ENCODE data around the gene ERCC1.
"Not testable (repeated sequence)": the region's sequence is repeated elsewhere in the genome, so short reads cannot be mapped to it uniquely, and the experiment has no call there.

Gene ERCC1

GRCh38 chr19:45439569-45440258 is 16.0 kb upstream of the ERCC1 start:
- Histone ChIP-seq H3K4me3 (ENCODE audit: low read length in 2 of 2) (peak overlapping the region; percentile 55 to 89), H2BK5ac (ENCODE audit: low read length) (peak overlapping the region; percentile 59), H2BK15ac (ENCODE audit: low read length) (peak overlapping the region; percentile 35), H2BK12ac (ENCODE audit: low read length) (no peak overlapping the region), H3K23ac (ENCODE audit: low read depth, low read length, poor library complexity) (peak overlapping the region; percentile 71), H3K9me3 (replicated peaks in 1 of 2; ENCODE audit: control insufficient read depth in 2 of 2, insufficient read depth in 1 of 2, low read depth in 1 of 2, low read length in 2 of 2) (no peaks in the 10 kb centered on the region), H3K4me1 (ENCODE audit: control insufficient read depth in 2 of 2, insufficient read depth in 1 of 2, low read depth in 1 of 2, low read length in 2 of 2) (peaks cover 11 to 23% of the 10 kb centered on the region in 2 donors), H3K4ac (ENCODE audit: low read length) (no peak overlapping the region), H4K91ac (ENCODE audit: low read depth, low read length, poor library complexity) (no peak overlapping the region), H3K27me3 (ENCODE audit: control insufficient read depth in 3 of 3, insufficient read depth in 3 of 3, low read depth in 1 of 3, low read length in 3 of 3) (no peaks in the 10 kb centered on the region), H4K8ac (ENCODE audit: low read depth, low read length) (peak overlapping the region; percentile 98), H2AFZ (ENCODE audit: low read length) (peak overlapping the region; percentile 96), H3K27ac (replicated peaks; ENCODE audit: low read length) (peak overlapping the region; percentile 43), H3K14ac (ENCODE audit: low read length) (no peak overlapping the region), H3K4me2 (ENCODE audit: insufficient read depth, low read length, poor library complexity, severe bottlenecking) (peak overlapping the region; percentile 60), H2AK5ac (ENCODE audit: low read depth, low read length) (no peak overlapping the region), H3K18ac (ENCODE audit: low read length) (peak overlapping the region; percentile 98), H3K36me3 (replicated peaks in 1 of 2; ENCODE audit: control insufficient read depth in 2 of 2, insufficient read depth in 2 of 2, low read length in 2 of 2) (no peaks in the 10 kb centered on the region), H3K79me1 (ENCODE audit: low read depth, low read length) (no peaks in the 10 kb centered on the region), H2BK120ac (ENCODE audit: low read depth, low read length) (peak overlapping the region; percentile 56), H3K9ac (ENCODE audit: low read depth, low read length, poor library complexity) (peak overlapping the region; percentile 79)
- no CpG with 5 or more reads among the region's 78 CpGs for WGBS, 2 donors (ENCODE audit: extremely low coverage in 2 of 2, insufficient read length in 2 of 2, insufficient replicate concordance in 1 of 2)
- no peak for DNase-seq (ENCODE audit: low spot score)

DNA sequence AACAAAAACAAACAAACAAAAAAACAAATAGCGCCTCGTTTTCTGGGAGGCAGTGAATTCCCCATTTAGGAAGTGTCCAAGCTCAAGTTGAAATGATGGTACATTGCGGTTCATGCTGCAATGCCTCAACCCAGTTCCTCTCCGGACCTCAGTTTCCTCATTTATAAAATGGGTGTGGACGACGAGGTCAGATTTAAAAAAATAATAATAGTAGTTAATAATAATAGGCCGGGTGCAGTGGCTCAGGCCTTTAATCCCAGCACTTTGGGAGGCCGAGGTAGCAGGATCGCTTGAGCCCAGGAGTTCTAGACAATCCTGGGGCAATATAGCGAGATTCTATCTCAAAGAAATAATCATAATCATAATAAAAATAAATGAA is 15.5 kb upstream of the ERCC1 start:
- Histone ChIP-seq H3K27me3 (ENCODE audit: control insufficient read depth in 3 of 3, insufficient read depth in 3 of 3, low read depth in 1 of 3, low read length in 3 of 3) (no peaks in the 10 kb centered on the region), H3K9me3 (replicated peaks in 1 of 2; ENCODE audit: control insufficient read depth in 2 of 2, insufficient read depth in 1 of 2, low read depth in 1 of 2, low read length in 2 of 2) (no peaks in the 10 kb centered on the region), H2BK120ac (ENCODE audit: low read depth, low read length) (no peak overlapping the region), H3K9ac (ENCODE audit: low read depth, low read length, poor library complexity) (no peak overlapping the region), H4K8ac (ENCODE audit: low read depth, low read length) (no peak overlapping the region), H3K4me2 (ENCODE audit: insufficient read depth, low read length, poor library complexity, severe bottlenecking) (no peak overlapping the region), H3K4me3 (ENCODE audit: low read length in 2 of 2) (peak overlapping the region in 1 of 2 donors; percentile 55), H2AFZ (ENCODE audit: low read length) (peak overlapping the region; percentile 96), H3K18ac (ENCODE audit: low read length) (no peak overlapping the region), H2BK12ac (ENCODE audit: low read length) (no peak overlapping the region), H2BK5ac (ENCODE audit: low read length) (no peak overlapping the region), H2AK5ac (ENCODE audit: low read depth, low read length) (no peak overlapping the region), H3K36me3 (replicated peaks in 1 of 2; ENCODE audit: control insufficient read depth in 2 of 2, insufficient read depth in 2 of 2, low read length in 2 of 2) (no peaks in the 10 kb centered on the region), H3K14ac (ENCODE audit: low read length) (no peak overlapping the region), H4K91ac (ENCODE audit: low read depth, low read length, poor library complexity) (no peak overlapping the region), H3K79me1 (ENCODE audit: low read depth, low read length) (no peaks in the 10 kb centered on the region), H3K4me1 (ENCODE audit: control insufficient read depth in 2 of 2, insufficient read depth in 1 of 2, low read depth in 1 of 2, low read length in 2 of 2) (peaks cover 9 to 19% of the 10 kb centered on the region in 2 donors), H2BK15ac (ENCODE audit: low read length) (no peak overlapping the region), H3K4ac (ENCODE audit: low read length) (no peak overlapping the region), H3K23ac (ENCODE audit: low read depth, low read length, poor library complexity) (peak overlapping the region; percentile 71), H3K27ac (replicated peaks; ENCODE audit: low read length) (no peak overlapping the region)
- no peak for DNase-seq (ENCODE audit: low spot score)
- no CpG with 5 or more reads among the region's 10 CpGs for WGBS, 2 donors (ENCODE audit: extremely low coverage in 2 of 2, insufficient read length in 2 of 2, insufficient replicate concordance in 1 of 2)

DNA sequence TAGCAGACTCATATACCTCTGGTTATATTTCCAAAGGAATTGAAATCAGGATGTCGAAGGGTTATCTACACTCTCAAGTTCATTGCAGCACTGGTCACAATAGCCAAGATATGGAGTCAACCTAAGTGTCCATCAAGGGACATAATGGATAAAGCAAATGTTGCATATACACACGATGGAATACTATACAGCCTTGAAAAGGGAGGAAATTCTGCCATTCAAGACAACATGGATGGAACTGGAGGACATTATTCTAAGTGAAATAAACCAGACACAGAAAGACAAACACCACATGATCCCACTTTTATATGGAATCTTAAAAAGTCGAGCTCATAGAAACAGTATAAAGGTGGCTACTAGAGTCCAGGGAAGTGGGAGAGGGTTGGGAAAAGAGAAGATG is 13.6 kb upstream of the ERCC1 start:
- DNase-seq (ENCODE audit: low spot score), result no peak
- Histone ChIP-seq H3K14ac (ENCODE audit: low read length) (no peak overlapping the region), H3K4me1 (ENCODE audit: control insufficient read depth in 2 of 2, insufficient read depth in 1 of 2, low read depth in 1 of 2, low read length in 2 of 2) (peaks cover 4 to 11% of the 10 kb centered on the region in 2 donors), H2AFZ (ENCODE audit: low read length) (no peak overlapping the region), H3K4me3 (ENCODE audit: low read length in 2 of 2) (no peak overlapping the region), H2BK120ac (ENCODE audit: low read depth, low read length) (no peak overlapping the region), H3K9me3 (replicated peaks in 1 of 2; ENCODE audit: control insufficient read depth in 2 of 2, insufficient read depth in 1 of 2, low read depth in 1 of 2, low read length in 2 of 2) (no peaks in the 10 kb centered on the region), H3K9ac (ENCODE audit: low read depth, low read length, poor library complexity) (no peak overlapping the region), H3K23ac (ENCODE audit: low read depth, low read length, poor library complexity) (no peak overlapping the region), H3K27me3 (ENCODE audit: control insufficient read depth in 3 of 3, insufficient read depth in 3 of 3, low read depth in 1 of 3, low read length in 3 of 3) (no peaks in the 10 kb centered on the region), H4K91ac (ENCODE audit: low read depth, low read length, poor library complexity) (no peak overlapping the region), H2BK12ac (ENCODE audit: low read length) (no peak overlapping the region), H3K79me1 (ENCODE audit: low read depth, low read length) (no peaks in the 10 kb centered on the region), H3K4ac (ENCODE audit: low read length) (no peak overlapping the region), H4K8ac (ENCODE audit: low read depth, low read length) (no peak overlapping the region), H3K18ac (ENCODE audit: low read length) (no peak overlapping the region), H2BK15ac (ENCODE audit: low read length) (no peak overlapping the region), H2BK5ac (ENCODE audit: low read length) (no peak overlapping the region), H3K4me2 (ENCODE audit: insufficient read depth, low read length, poor library complexity, severe bottlenecking) (no peak overlapping the region), H3K27ac (replicated peaks; ENCODE audit: low read length) (no peak overlapping the region), H3K36me3 (replicated peaks in 1 of 2; ENCODE audit: control insufficient read depth in 2 of 2, insufficient read depth in 2 of 2, low read length in 2 of 2) (no peaks in the 10 kb centered on the region), H2AK5ac (ENCODE audit: low read depth, low read length) (no peak overlapping the region)
- no CpG with 5 or more reads among the region's 3 CpGs for WGBS, 2 donors (ENCODE audit: extremely low coverage in 2 of 2, insufficient read length in 2 of 2, insufficient replicate concordance in 1 of 2)

- H2BK15ac ChIP-seq (ENCODE audit: low read length); H3K9ac ChIP-seq (ENCODE audit: low read depth, low read length, poor library complexity): not testable (repeated sequence)
Observed at GRCh38 chr19:45432543-45432942, 8.8 kb upstream of the ERCC1 start.

More at GRCh38 chr19:45432543-45432942, 8.8 kb upstream of the ERCC1 start:
- not testable (repeated sequence) for H3K4ac ChIP-seq (ENCODE audit: low read length); H3K27ac ChIP-seq (replicated peaks; ENCODE audit: low read length); H3K4me2 ChIP-seq (ENCODE audit: insufficient read depth, low read length, poor library complexity, severe bottlenecking); H3K36me3 ChIP-seq (replicated peaks in 1 of 2; ENCODE audit: control insufficient read depth in 2 of 2, insufficient read depth in 2 of 2, low read length in 2 of 2); DNase-seq (ENCODE audit: low spot score); H2BK5ac ChIP-seq (ENCODE audit: low read length); H3K27me3 ChIP-seq (ENCODE audit: control insufficient read depth in 3 of 3, insufficient read depth in 3 of 3, low read depth in 1 of 3, low read length in 3 of 3); H2BK120ac ChIP-seq (ENCODE audit: low read depth, low read length); H3K4me3 ChIP-seq (ENCODE audit: low read length in 2 of 2); H3K79me1 ChIP-seq (ENCODE audit: low read depth, low read length); H2AK5ac ChIP-seq (ENCODE audit: low read depth, low read length); H4K91ac ChIP-seq (ENCODE audit: low read depth, low read length, poor library complexity); H3K14ac ChIP-seq (ENCODE audit: low read length); H2BK12ac ChIP-seq (ENCODE audit: low read length); H4K8ac ChIP-seq (ENCODE audit: low read depth, low read length); H3K4me1 ChIP-seq (ENCODE audit: control insufficient read depth in 2 of 2, insufficient read depth in 1 of 2, low read depth in 1 of 2, low read length in 2 of 2); H3K18ac ChIP-seq (ENCODE audit: low read length); H2AFZ ChIP-seq (ENCODE audit: low read length); H3K9me3 ChIP-seq (replicated peaks in 1 of 2; ENCODE audit: control insufficient read depth in 2 of 2, insufficient read depth in 1 of 2, low read depth in 1 of 2, low read length in 2 of 2); H3K23ac ChIP-seq (ENCODE audit: low read depth, low read length, poor library complexity)
- no CpG with 5 or more reads among the region's 8 CpGs for WGBS, 2 donors (ENCODE audit: extremely low coverage in 2 of 2, insufficient read length in 2 of 2, insufficient replicate concordance in 1 of 2)
